ENCODE data around the gene TSFM. TPM values are rescaled to one million over a fixed set of nuclear protein-coding genes. Genes with fewer than 3 reads are reported as not detected.

TSFM gene
- total and polyA plus RNA-seq, 2 of the 4 experiments (the other 2 are of a cell fraction) = 11.5 to 14.0 TPM

GRCh38 chr12:57823131-57823907, 40.7 kb downstream of the TSFM start:
- Histone ChIP-seq H2AK9ac (replicated peaks; ENCODE audit: low read depth, low read length, poor library complexity) (no peak overlapping the region), H2BK120ac (ENCODE audit: low read depth, low read length) (no peak overlapping the region), H3K79me1 (ENCODE audit: low read depth in 1 of 2, low read length in 2 of 2) (peaks cover 45 to 72% of the 10 kb centered on the region in 2 experiments), H2AK5ac (ENCODE audit: low read depth, low read length) (no peak overlapping the region), H3K27ac (ENCODE audit: insufficient read depth, low read length) (no peak overlapping the region), H3K27me3 (ENCODE audit: control insufficient read depth, insufficient read depth, low read length) (no peaks in the 10 kb centered on the region), H3K9ac (ENCODE audit: low read depth, low read length) (no peak overlapping the region), H3K4me3 (ENCODE audit: insufficient read depth, low read depth, low read length) (no peak overlapping the region), H3K56ac (ENCODE audit: extremely low read depth, insufficient read depth, low read length) (no peak overlapping the region), H3K4me1 (ENCODE audit: control insufficient read depth, insufficient read depth, low read length) (no peaks in the 10 kb centered on the region), H2BK15ac (ENCODE audit: low read depth, low read length) (no peak overlapping the region), H4K91ac (ENCODE audit: insufficient read depth, low read depth, low read length) (no peak overlapping the region), H4K5ac (ENCODE audit: low read depth, low read length) (no peak overlapping the region), H3K14ac (replicated peaks; ENCODE audit: low read depth, low read length) (no peak overlapping the region), H4K20me1 (ENCODE audit: insufficient read depth, low read length) (peaks cover 57% of the 10 kb centered on the region), H2BK5ac (ENCODE audit: low read depth, low read length, poor library complexity, severe bottlenecking) (no peak overlapping the region), H3K4me2 (ENCODE audit: low read depth, low read length) (no peak overlapping the region), H3K18ac (ENCODE audit: low read depth, low read length) (no peak overlapping the region), H2AFZ (replicated peaks; ENCODE audit: low read length, poor library complexity) (no peak overlapping the region), H4K8ac (ENCODE audit: low read depth in 2 of 2, low read length in 2 of 2) (no peak overlapping the region), H2BK20ac (ENCODE audit: low read depth, low read length) (no peak overlapping the region), H3K9me1 (ENCODE audit: insufficient read depth, low read length) (no peaks in the 10 kb centered on the region), H3K36me3 (ENCODE audit: control insufficient read depth, insufficient read depth, low read length) (peaks cover 88% of the 10 kb centered on the region), H3K9me3 (ENCODE audit: control insufficient read depth, insufficient read depth, low read length) (no peaks in the 10 kb centered on the region), H3K23ac (ENCODE audit: low read depth, low read length) (no peak overlapping the region), H3K4ac (ENCODE audit: low read depth, low read length) (no peak overlapping the region)
- in situ Hi-C loops (cut with MboI; ENCODE audit: low sequenced_read_pairs) = no loop called here
- ChIA-PET CTCF (no interaction called here), POLR2A (ENCODE audit: unreplicated experiment) (no interaction called here)
- BruUV-seq (replicated peaks) = no TSS peak
- 92% methylated on average over 11 of the region's 17 CpGs; no CpG with 5 or more reads in 1 of the 2 experiments for WGBS, 2 experiments (ENCODE audit: extremely low coverage in 2 of 2, insufficient read length in 1 of 2)
- DNase-seq (no peak), ATAC-seq (ENCODE audit: low read depth) (no peak)
- TF ChIP-seq MXI1 (IDR thresholded peaks at IDR 0.05; ENCODE audit: borderline replicate concordance, low read depth, low read length) (no peak), NFE2L2 (IDR thresholded peaks at IDR 0.05; ENCODE audit: low read depth, low read length) (no peak), MAFK (IDR thresholded peaks at IDR 0.05; ENCODE audit: low read depth, low read length) (no peak), RCOR1 (IDR thresholded peaks at IDR 0.05; ENCODE audit: insufficient replicate concordance, low read length) (no peak), CEBPB (IDR thresholded peaks at IDR 0.05; ENCODE audit: low read depth, low read length) (no peak), BHLHE40 (IDR thresholded peaks at IDR 0.05; ENCODE audit: low read depth, low read length) (no peak)
- dilution Hi-C loops (cut with HindIII; ENCODE audit: low sequenced_read_pairs, unreplicated experiment) = no loop called here
- intact Hi-C loops (cut with micrococcal nuclease) = no loop called here
